Thyroid gland (tissue), 4 donors: ENCODE measurements around the gene ARFGAP3. TPM values are rescaled to one million over a fixed set of nuclear protein-coding genes. Genes with fewer than 3 reads are reported as not detected.

Source experiments
- DNase-seq, 2 donors: peaks; one replicate each; pipeline ENCODE4 v3.0.0-alpha.2; 2019
- H3K27ac ChIP-seq, 3 donors: fragments of 200-600 bp; sonication (generic); 1 replicate in 2 of 3; 2 replicates in 1 of 3; pipeline ENCODE4 v1.5.1; 2016 to 2019; ENCODE audit warnings: mild to moderate bottlenecking in 1 of 3, moderate library complexity in 1 of 3
- H3K27me3 ChIP-seq: fragments of 200-600 bp; sonication (generic); one replicate; pipeline ENCODE4 v1.5.1; 2019
- H3K36me3 ChIP-seq, 2 donors: fragments of 200-600 bp; sonication (generic); one replicate each; pipeline ENCODE4 v1.5.1; 2016 to 2019
- H3K4me1 ChIP-seq, 2 donors: fragments of 200-600 bp; sonication (generic); one replicate each; pipeline ENCODE4 v1.5.1; 2017 to 2019
- H3K4me3 ChIP-seq, 3 donors: fragments of 200-600 bp; sonication (generic); replicated peaks in 1 of 3; 1 replicate in 2 of 3; 2 replicates in 1 of 3; pipeline ENCODE4 v1.5.1; 2016; ENCODE audit warnings: mild to moderate bottlenecking in 1 of 3
- H3K9me3 ChIP-seq: fragments of 200-600 bp; sonication (generic); one replicate; pipeline ENCODE4 v1.5.1; 2017
- CTCF ChIP-seq, 6 experiments: fragments of 200-600 bp in 3 of 6; fragments of 450-650 bp in 3 of 6; sonication (generic) in 3 of 6; IDR thresholded peaks; one replicate each; pipeline ENCODE4 v1.5.1; 2016 to 2019; ENCODE audit warnings: antibody characterized with exemption in 6 of 6, mild to moderate bottlenecking in 2 of 6, inconsistent platforms in 1 of 6, moderate library complexity in 1 of 6
- POLR2A ChIP-seq, 2 donors: fragments of 450-650 bp; IDR thresholded peaks; one replicate each; pipeline ENCODE4 v1.6.1; 2017; ENCODE audit warnings: antibody characterized with exemption in 2 of 2, mild to moderate bottlenecking in 2 of 2, moderate library complexity in 1 of 2
- WGBS, 2 donors: methylation state at CpG; one replicate each; pipeline ENCODE4 v1.1.5; 2017; 5-methylcytosine and 5-hydroxymethylcytosine counted together
- intact Hi-C: fragments of 100-400 bp; cut with DNase I; formaldehyde crosslinking; loops from one replicate; pipeline ENCODE4 v1.15.1; 2023
- total RNA-seq, 4 donors: library from RNA; depleted of rRNA; stranded (reverse); fragments of >200 nt; gene quantifications; one replicate each; pipeline ENCODE4 v1.2.3, GENCODE V29; 2016

The ARFGAP3 gene
- total RNA-seq, 4 donors from 2014 or later = 82.3 to 106 (median 94.2) TPM

DNA sequence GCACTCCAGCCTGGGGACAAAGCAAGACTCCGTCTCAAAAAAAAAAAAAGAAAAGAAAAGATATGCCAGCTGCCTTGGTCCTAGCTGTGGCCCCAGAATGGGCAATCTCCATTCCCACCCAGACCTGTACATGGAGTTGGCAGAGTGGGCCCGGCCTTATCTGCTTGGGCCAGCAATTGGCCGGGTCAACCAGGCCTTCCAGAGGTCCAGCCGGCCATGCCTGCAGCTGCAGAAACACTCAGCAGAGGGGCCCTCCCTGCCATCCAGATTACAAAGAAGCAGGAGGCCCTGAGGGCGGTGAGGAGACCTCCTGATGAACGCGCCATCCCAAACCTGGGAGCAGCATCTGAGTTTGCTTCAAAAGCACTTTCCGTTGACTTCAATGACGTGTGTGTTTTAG is 26.9 kb upstream of the ARFGAP3 start:
- no peak for TF ChIP-seq POLR2A (IDR thresholded peaks at IDR 0.05)
- TF ChIP-seq CTCF (IDR thresholded peaks at IDR 0.05) = no peak
- Histone ChIP-seq H3K27me3 (no peaks in the 10 kb centered on the region), H3K27ac (no peak overlapping the region), H3K4me3 (no peak overlapping the region), H3K9me3 (no peaks in the 10 kb centered on the region), H3K36me3 (peaks cover 50 to 58% of the 10 kb centered on the region in 2 donors), H3K4me1 (no peaks in the 10 kb centered on the region)
- WGBS, 2 donors = 98% methylated on average over 8 to 9 of the region's 9 CpGs
- DNase-seq = no peak
- intact Hi-C loops = no loop called here

DNA sequence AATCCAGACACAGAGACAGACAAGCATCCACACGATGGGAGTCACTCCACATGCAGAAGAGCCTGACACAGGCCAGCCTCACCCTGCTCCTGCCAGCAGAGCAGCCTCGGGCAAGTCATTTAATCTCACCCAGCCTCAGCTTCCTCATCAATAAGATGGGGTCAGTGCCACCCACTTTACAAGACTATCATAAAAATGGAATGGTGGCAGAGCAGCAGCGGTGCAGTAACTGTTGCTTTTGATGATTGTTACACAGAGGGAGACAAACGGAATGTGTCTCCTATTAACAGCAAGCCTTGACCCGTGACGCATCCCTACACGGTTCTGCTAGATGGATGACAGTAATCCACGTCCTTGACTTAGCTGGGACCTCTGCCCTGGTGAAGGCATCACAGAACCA is 26.0 kb upstream of the ARFGAP3 start:
- Histone ChIP-seq H3K36me3 (peaks cover 47 to 61% of the 10 kb centered on the region in 2 donors), H3K9me3 (no peaks in the 10 kb centered on the region), H3K27me3 (no peaks in the 10 kb centered on the region), H3K4me1 (peaks cover under 1 to 4% of the 10 kb centered on the region in 2 donors), H3K4me3 (no peak overlapping the region), H3K27ac (no peak overlapping the region)
- intact Hi-C loops = no loop called here
- WGBS, 2 donors = 89 to 91% methylated on average over 8 of the region's 8 CpGs
- no peak for DNase-seq
- TF ChIP-seq CTCF (IDR thresholded peaks at IDR 0.05) (no peak), POLR2A (IDR thresholded peaks at IDR 0.05) (no peak)

DNA sequence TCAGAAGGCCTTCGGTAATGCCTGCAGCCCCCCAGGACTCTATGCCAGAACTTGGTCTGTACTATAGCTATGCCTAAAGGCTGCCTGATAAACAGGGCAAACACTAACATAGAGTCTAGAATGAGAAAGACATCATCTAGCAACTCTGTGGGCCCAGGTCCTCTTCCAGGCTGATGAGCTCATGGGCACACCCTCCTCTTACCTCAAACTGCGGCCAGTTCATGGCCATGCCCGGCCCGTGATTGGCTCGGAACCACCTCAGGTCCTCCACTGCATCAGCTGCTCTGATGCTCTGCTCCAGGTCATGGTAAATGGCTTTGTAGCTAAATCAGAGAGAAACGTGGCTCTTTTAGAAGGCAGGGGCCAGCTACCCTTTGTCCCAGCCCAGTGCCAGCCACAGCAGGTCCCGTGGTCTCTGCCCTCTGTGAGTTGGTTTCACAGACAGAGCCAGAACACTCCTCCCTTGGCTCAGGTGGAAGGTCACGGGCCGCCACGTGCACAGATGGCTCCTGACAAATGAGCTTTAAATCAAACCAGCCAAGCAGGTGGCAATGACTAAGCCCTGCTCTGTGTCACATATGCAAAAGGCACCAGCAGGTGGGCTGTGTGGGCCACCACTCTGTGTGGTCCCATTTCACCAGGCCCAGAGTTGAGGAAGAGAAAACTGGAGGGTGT is 25.0 kb upstream of the ARFGAP3 start:
- intact Hi-C loops = no loop called here
- Histone ChIP-seq H3K9me3 (no peaks in the 10 kb centered on the region), H3K27me3 (no peaks in the 10 kb centered on the region), H3K27ac (no peak overlapping the region), H3K4me3 (no peak overlapping the region), H3K4me1 (peaks cover 6 to 10% of the 10 kb centered on the region in 2 donors), H3K36me3 (peaks cover 51 to 68% of the 10 kb centered on the region in 2 donors)
- WGBS, 2 donors = 80 to 82% methylated on average over 9 to 10 of the region's 10 CpGs
- no peak for TF ChIP-seq POLR2A (IDR thresholded peaks at IDR 0.05)
- TF ChIP-seq CTCF (IDR thresholded peaks at IDR 0.05) = no peak
- no peak for DNase-seq

- H3K4me1 ChIP-seq = peaks cover 6 to 10% of the 10 kb centered on the region in 2 donors
- 93 to 95% methylated on average over 9 to 12 of the region's 12 CpGs for WGBS, 2 donors
- peaks cover 59 to 69% of the 10 kb centered on the region in 2 donors for H3K36me3 ChIP-seq
- no peaks in the 10 kb centered on the region for H3K27me3 ChIP-seq
- H3K27ac ChIP-seq = no peak overlapping the region
- TF ChIP-seq POLR2A (IDR thresholded peaks at IDR 0.05) (no peak), CTCF (IDR thresholded peaks at IDR 0.05) (no peak)
- no peak for DNase-seq
- no peak overlapping the region for H3K4me3 ChIP-seq
- intact Hi-C loops = no loop called here
- H3K9me3 ChIP-seq = no peaks in the 10 kb centered on the region
These were observed 24.2 kb upstream of the ARFGAP3 start for GRCh38 chr22:42881298-42881697.

- H3K27ac ChIP-seq = no peak overlapping the region
- WGBS, 2 donors = 88 to 96% methylated on average over 5 to 8 of the region's 8 CpGs
- peaks cover 64 to 74% of the 10 kb centered on the region in 2 donors for H3K36me3 ChIP-seq
These were observed 23.7 kb upstream of the ARFGAP3 start for GRCh38 chr22:42880815-42881214.

More at GRCh38 chr22:42880815-42881214, 23.7 kb upstream of the ARFGAP3 start:
- no peaks in the 10 kb centered on the region for H3K9me3 ChIP-seq
- H3K4me3 ChIP-seq = no peak overlapping the region
- intact Hi-C loops = no loop called here
- TF ChIP-seq CTCF (IDR thresholded peaks at IDR 0.05) = peak in 1 of 6 experiments; percentile 4
- TF ChIP-seq POLR2A (IDR thresholded peaks at IDR 0.05) = no peak
- no peaks in the 10 kb centered on the region for H3K27me3 ChIP-seq
- no peak for DNase-seq
- peaks cover 6 to 10% of the 10 kb centered on the region in 2 donors for H3K4me1 ChIP-seq
